ENCODE data around the gene COG5.

Gene COG5

DNA sequence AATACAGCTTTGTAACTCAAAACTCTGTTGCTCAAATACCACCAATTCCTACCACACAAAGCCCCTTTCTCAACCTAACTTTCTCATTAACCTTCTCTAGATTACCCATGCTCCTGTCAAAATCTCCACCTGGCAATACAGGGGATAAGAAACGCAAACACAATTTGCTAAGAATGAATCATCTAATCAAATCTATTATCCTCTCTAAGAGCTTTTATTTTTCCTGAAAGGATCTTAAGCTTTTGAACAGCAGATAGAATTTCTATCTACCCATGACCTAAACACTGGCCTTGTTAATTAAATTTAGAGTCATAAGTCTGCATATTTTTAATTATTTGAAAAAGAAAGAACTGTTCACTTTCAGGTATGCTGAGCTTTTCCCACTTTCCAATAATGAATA lies 296.6 kb downstream of the COG5 start:
- TF ChIP-seq, protein P1, sequence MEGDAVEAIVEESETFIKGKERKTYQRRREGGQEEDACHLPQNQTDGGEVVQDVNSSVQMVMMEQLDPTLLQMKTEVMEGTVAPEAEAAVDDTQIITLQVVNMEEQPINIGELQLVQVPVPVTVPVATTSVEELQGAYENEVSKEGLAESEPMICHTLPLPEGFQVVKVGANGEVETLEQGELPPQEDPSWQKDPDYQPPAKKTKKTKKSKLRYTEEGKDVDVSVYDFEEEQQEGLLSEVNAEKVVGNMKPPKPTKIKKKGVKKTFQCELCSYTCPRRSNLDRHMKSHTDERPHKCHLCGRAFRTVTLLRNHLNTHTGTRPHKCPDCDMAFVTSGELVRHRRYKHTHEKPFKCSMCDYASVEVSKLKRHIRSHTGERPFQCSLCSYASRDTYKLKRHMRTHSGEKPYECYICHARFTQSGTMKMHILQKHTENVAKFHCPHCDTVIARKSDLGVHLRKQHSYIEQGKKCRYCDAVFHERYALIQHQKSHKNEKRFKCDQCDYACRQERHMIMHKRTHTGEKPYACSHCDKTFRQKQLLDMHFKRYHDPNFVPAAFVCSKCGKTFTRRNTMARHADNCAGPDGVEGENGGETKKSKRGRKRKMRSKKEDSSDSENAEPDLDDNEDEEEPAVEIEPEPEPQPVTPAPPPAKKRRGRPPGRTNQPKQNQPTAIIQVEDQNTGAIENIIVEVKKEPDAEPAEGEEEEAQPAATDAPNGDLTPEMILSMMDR (IDR thresholded peaks at IDR 0.05), result no peak

DNA sequence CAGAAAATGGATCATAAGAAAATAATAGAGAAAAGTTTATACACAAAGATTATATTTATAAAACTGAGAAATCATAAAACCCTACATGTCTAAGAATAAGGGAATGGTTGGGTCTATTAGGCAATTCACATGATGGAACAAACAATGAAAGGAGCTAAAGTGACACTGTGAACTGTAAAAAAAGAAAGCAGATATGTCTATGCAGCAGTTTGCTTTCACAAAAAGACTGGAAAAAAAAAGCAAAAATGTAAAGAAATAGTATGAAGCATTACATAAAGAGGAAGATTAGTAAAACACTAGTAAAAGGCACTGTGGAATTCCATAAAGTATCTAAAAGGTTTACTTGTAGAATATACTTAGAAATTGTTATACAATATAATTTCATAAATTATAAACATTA lies 299.0 kb downstream of the COG5 start:
- TF ChIP-seq, protein P1 (IDR thresholded peaks at IDR 0.05), result no peak

DNA sequence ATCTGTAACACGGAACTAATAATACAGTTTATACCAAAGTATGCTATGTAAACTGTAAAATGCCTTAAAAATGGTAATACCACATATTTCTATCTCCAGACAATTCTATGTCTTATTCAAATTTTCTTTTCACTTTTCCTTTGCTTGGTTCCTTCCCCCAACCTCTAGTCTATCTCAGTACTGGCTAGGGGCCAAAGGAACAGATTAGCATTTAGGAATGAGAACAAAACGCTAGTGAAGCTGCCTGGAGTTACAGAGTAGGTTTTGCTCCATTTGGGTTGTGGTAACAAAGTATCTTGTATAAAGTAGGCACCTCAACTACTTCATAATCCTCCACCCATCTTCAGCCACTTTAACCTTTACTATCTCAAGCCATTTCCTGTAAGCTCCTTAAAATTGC lies 300.9 kb downstream of the COG5 start:
- TF ChIP-seq, protein P1 (IDR thresholded peaks at IDR 0.05), result no peak

DNA sequence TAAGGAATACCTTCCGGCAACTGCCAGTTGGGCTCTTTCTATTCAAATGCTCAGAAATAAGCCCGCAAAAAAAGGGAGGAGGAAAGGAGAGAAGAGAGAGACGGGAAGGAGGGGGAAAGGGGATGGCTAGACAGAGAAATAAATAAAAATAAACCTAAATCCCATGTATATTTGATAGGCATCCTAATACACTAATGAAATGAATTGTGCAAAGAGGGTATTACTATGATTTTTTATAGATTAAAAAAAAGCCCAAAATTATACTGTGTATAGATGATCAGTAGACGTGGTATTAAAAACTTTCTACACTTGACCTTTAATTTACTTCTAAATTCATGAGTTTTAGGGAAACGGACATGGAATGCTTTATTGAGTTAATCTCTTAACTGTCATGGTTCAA lies 305.0 kb downstream of the COG5 start:
- TF ChIP-seq, protein P1 (IDR thresholded peaks at IDR 0.05), result no peak

DNA sequence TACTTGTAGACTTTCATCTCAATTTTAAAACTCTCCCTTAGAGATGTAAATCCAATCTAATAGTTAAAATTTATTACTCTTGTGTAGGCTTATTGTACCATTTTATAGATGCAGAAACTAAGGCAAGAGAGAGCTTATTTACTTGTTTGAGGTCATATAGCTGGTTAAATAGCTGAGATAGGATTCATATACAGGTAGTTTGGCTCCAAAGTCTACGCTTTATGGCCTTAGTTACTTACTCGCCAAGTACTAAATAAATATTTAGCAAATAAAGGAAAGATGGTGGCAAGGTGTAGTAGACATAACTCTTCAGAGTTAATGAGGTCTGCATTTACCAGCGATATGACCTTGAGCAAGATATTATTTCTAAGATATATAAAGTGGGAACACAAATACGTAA lies 308.1 kb downstream of the COG5 start:
- TF ChIP-seq, protein P1 (IDR thresholded peaks at IDR 0.05), result no peak

DNA sequence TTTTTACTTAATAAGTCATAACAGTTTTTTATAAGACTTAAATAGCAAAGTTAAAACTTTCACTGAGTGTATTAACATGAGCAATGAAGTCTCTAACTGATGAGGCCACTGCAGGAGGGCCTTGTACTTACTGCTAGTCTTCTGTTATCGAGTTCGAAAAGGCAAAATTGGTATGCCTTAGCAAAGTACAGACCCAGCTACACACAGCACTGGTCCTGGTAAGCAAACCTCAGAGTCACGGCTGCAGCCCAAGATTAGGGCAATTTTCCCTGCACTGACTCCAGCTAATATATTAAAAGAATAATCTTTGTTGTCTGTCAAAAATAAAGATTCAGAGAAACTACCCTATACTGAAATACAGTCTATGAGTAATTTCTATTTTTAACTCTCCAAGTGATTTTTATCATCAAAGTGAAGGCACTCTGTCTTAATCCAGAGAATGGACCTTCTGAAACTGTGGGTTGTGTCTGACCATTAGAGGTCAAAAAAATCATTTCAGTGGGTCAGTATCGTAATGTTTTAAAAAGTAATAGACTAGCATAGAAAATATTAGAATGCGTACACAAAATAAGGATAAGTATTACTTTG lies 309.2 kb downstream of the COG5 start:
- TF ChIP-seq, protein P1 (IDR thresholded peaks at IDR 0.05), result no peak

DNA sequence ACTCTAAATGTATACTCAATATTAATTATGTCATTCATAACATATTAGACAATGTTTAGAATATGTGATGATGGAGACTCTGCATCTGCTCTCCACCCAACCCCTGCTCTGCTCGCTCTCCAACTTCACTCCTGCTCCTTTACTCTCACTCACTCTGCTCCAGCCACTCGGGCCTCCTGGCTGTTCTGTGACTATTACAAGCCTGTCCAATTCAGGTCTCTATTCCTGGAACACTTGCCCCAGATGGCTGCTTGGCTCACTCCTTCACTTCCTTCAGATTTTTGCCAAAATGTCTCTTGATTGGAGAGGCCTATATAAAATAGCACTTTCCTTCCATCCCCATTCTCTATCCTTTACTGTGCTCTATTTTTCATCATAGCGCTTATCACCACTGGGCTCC lies 310.1 kb downstream of the COG5 start:
- TF ChIP-seq, protein P1 (IDR thresholded peaks at IDR 0.05), result no peak

DNA sequence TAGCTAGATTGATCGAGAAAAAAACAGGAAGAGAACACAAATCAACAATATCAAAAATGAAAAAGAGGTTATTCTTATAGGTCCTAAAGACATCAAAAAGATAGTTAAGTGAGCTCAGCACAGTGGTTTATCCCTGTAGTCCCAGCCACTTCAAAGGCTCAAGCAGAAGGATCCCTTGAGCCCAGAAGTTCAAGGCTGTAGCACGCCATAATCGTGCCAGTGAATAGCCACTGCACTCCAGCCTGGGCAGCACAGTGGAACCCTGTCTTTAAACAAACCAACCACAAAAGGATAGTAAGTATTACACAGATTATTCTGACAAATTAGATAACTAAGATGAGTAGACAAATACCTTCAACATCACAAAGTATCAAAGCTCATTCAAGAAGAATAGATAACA lies 311.8 kb downstream of the COG5 start:
- TF ChIP-seq, protein P1 (IDR thresholded peaks at IDR 0.05), result no peak
